GM19463 (cell line): ENCODE measurements around the gene GRWD1.

Experiments used
- ATAC-seq: cut with Tn5 transposase; IDR thresholded peaks from one replicate; pipeline ENCODE4 v1.9.1; 2021; ENCODE audit warnings: mild to moderate bottlenecking, moderate library complexity; ENCODE audit not compliant: unreplicated experiment

GRWD1 gene

DNA sequence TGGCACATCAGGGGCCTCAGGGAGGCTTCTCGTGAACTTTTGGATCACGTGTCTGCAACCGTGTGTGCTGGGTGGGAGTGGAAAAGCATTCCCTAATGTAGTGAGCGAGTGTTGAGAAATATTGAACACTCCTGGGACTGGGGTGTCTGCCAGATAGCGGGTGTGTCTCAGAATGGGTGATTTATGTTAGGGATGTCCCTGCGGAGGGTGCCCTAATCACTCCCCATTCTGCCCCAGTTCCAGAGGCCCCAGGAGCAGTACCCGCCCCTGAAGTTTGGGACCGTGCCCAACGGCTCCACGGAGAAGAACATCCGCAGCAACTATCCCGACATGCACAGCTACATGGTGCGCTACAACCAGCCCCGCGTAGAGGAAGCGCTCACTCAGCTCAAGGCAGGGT is 24.2 kb upstream of the GRWD1 start:
- no peak for ATAC-seq

- no peak for ATAC-seq
Observed at GRCh38 chr19:48424694-48425219, 21.0 kb upstream of the GRWD1 start.

DNA sequence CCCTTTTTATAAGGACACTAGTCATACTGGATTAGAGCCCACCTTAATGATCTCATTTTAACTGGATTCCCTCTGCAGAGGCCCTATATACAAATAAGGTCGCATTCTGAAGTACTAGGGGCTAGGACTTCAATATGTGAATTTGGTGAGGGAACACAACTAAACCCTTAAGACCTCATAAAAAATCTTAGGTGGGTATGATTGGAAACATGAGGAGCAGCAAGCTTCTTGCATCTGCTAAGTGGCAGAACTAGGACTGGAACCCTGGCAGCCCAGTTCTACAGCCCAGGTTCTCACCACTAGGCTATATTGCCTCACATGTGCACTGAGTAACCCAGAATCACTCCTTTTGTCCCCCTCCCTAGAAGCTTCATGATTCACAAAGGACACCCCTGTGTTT is 17.1 kb upstream of the GRWD1 start:
- ATAC-seq: no peak

DNA sequence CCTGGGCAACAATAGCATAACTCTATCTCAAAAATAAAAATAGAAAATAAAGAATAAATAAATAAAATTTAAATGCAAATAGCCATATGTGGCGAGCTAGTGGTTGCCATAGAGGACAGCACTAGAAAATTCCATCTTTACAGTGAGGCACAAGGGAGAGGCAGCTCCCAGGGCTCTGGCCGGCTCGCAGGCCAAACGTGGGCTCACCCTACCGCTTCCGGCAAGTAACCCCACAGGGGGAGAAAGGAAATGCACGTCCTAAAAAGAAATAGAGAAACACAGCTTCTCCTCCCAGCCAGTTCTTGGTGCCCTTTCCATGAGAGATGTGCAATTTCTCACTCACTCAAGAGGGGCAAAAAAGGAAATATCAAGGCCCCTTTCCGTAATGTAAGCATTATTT is 12.4 kb upstream of the GRWD1 start:
- no peak for ATAC-seq

- ATAC-seq: no peak
Observed at GRCh38 chr19:48436586-48436985, 9.2 kb upstream of the GRWD1 start.

GRCh38 chr19:48441360-48442050 is 4.3 kb upstream of the GRWD1 start:
- ATAC-seq: no peak

- no peak for ATAC-seq
Observed at GRCh38 chr19:48442116-48443035, 3.4 kb upstream of the GRWD1 start.

GRCh38 chr19:48443256-48443655 is 2.5 kb upstream of the GRWD1 start:
- ATAC-seq: no peak

- ATAC-seq: no peak
Observed at GRCh38 chr19:48443731-48444128, 2.1 kb upstream of the GRWD1 start.

DNA sequence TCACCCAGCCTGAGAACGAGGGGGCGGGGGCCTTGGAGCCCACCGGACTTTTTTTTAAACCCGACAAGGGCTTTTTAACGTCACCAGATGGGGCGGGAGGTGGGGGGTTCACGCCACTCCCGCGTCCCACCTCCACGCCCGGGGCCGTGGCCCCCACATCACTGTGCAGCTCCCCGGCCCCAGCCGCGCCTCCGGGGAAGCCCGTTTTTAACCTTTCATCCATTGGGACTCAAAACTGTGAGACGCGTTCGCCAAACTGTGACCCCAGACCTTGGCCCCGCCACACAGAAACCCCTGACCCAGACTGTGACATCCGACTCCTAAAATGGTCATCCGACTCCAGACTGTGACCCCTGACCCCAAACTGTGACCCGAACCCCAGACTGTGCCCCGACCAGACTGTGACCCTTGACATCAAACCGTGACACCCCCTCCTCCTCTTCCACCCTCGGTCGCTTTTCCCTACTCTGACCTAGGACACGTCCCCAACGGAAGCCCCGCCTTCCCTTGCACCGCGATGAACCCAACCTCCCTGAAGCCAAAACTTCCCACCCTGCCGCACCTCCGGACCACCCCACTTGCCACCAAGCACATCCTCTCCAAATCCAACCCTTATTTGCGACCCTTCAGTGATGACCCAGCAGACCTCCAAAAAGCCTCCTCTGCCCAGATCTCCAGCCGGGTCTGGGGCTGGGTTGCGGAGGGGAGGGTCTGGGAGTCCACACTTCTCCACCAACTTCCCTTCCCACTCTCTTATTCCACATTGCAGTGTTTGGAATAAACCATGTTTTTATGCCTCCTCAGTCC is 1.5 kb upstream of the GRWD1 start:
- ATAC-seq: no peak

GRCh38 chr19:48444936-48445200 is 915 bp upstream of the GRWD1 start:
- no peak for ATAC-seq

- ATAC-seq: no peak
Observed at GRCh38 chr19:48445256-48445605, 552 bp upstream of the GRWD1 start.

DNA sequence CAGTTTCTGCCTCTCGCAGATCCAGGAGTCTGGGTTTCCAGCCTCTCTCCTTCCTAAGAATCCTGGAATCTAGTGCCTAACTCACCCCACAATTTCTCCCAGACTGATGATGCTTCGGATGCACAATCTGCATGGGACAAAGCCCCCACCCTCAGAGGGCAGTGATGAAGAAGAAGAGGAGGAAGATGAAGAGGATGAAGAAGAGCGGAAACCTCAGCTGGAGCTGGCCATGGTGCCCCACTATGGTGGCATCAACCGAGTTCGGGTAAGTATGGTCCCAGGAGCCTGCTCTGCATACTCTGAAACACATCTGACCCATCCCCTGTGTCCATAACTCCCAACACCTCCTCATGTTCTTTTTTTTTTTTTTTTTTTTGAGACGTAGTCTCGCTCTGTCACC is 796 bp downstream of the GRWD1 start:
- no peak for ATAC-seq

DNA sequence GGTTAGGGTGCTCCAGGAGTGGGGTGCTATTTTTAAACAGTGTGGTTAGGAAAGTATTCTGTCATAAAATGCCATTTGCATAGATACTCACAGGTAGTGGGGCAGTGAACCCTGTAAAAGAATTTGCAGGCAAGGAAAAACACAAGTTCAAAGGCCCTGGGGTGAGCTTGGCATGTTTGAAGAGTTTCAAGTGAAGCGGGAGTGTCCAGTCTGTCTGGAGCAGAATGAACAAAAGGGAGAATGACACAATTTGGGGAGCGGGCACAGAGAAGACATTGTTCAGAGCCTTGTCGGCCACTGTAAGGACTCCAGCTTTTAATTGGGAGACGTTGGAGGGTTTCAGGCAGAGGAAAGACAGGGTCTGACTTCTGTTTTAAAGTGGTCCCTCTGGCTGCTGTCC is 2.8 kb downstream of the GRWD1 start:
- ATAC-seq: no peak

DNA sequence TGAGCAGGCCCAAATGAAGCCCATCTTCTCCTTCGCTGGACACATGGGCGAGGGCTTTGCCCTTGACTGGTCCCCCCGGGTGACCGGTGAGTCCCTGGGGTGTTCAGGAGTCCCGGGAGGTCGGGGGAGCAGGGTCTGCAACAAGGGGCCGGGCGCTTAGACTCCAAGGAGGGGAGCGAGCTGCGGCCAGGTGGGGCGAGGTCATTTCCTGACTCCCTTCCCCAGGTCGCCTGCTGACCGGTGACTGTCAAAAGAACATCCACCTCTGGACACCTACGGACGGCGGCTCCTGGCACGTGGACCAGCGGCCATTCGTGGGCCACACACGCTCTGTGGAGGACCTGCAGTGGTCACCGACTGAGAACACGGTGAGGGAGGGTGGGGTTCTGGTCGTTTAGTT is 4.7 kb downstream of the GRWD1 start:
- ATAC-seq: no peak

DNA sequence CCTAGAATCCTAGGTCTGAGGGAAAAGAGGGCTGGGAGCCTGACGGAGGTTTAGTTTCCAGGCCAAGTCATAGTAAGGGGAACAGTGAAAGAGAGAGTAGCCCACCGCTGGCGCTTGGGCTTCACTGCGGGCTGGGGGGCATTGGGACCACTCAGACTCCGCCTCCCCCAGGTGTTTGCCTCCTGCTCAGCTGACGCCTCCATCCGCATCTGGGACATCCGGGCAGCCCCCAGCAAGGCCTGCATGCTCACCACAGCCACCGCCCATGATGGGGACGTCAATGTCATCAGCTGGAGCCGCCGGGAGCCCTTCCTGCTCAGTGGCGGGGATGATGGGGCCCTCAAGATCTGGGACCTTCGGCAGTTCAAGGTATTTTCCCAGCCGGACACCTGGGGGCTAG is 5.1 kb downstream of the GRWD1 start:
- no peak for ATAC-seq

- ATAC-seq: no peak
Observed at GRCh38 chr19:48451624-48452023, 5.8 kb downstream of the GRWD1 start.

- ATAC-seq: no peak
Observed at GRCh38 chr19:48452289-48453190, 6.8 kb downstream of the GRWD1 start.

- no peak for ATAC-seq
Observed at GRCh38 chr19:48454150-48454730, 8.5 kb downstream of the GRWD1 start.
